NB4 (cell line): ENCODE results near the gene CBX2.

ENCODE experiments used
- MYC ChIP-seq: IDR thresholded peaks from 2 replicates; pipeline ENCODE4 v1.6.1; 2011; ENCODE audit warnings: low read depth, low read length
- POLR2A ChIP-seq: IDR thresholded peaks from 2 replicates; pipeline ENCODE4 v1.6.1; 2011; ENCODE audit warnings: mild to moderate bottlenecking; ENCODE audit not compliant: insufficient read length; ENCODE audit errors: extremely low read depth
- TF ChIP-seq, protein P1 (sequence below): IDR thresholded peaks from one replicate; pipeline ENCODE4 v1.5.1; 2012; ENCODE audit warnings: low read depth, low read length

DNA sequence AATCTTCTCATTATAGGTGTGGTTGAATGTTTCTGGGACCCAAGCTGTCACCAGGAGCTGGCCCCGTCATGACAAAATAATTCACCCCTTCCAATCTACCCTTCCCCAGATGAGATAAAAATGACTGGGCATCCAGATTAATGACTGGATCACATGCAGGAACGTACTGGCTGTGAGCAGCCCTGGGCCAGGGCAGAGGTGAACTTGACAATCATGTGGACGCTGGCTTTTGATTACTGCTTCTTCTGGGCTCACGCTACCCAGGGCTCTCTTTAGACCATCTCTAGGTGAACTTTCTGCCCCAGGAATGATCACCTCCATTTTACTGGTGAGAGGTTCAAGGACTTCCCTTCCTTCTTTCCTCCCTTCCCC is 43.0 kb downstream of the CBX2 start:
- TF ChIP-seq POLR2A (no peak), MYC (no peak)
- TF ChIP-seq, protein P1, sequence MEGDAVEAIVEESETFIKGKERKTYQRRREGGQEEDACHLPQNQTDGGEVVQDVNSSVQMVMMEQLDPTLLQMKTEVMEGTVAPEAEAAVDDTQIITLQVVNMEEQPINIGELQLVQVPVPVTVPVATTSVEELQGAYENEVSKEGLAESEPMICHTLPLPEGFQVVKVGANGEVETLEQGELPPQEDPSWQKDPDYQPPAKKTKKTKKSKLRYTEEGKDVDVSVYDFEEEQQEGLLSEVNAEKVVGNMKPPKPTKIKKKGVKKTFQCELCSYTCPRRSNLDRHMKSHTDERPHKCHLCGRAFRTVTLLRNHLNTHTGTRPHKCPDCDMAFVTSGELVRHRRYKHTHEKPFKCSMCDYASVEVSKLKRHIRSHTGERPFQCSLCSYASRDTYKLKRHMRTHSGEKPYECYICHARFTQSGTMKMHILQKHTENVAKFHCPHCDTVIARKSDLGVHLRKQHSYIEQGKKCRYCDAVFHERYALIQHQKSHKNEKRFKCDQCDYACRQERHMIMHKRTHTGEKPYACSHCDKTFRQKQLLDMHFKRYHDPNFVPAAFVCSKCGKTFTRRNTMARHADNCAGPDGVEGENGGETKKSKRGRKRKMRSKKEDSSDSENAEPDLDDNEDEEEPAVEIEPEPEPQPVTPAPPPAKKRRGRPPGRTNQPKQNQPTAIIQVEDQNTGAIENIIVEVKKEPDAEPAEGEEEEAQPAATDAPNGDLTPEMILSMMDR, result no peak
